HG03571 (cell line): ENCODE measurements around the gene GLYAT.

ENCODE experiments used
- ATAC-seq: cut with Tn5 transposase; IDR thresholded peaks from one replicate; pipeline ENCODE4 v1.9.1; 2021; ENCODE audit not compliant: unreplicated experiment

GLYAT gene, protein sequence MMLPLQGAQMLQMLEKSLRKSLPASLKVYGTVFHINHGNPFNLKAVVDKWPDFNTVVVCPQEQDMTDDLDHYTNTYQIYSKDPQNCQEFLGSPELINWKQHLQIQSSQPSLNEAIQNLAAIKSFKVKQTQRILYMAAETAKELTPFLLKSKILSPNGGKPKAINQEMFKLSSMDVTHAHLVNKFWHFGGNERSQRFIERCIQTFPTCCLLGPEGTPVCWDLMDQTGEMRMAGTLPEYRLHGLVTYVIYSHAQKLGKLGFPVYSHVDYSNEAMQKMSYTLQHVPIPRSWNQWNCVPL

DNA sequence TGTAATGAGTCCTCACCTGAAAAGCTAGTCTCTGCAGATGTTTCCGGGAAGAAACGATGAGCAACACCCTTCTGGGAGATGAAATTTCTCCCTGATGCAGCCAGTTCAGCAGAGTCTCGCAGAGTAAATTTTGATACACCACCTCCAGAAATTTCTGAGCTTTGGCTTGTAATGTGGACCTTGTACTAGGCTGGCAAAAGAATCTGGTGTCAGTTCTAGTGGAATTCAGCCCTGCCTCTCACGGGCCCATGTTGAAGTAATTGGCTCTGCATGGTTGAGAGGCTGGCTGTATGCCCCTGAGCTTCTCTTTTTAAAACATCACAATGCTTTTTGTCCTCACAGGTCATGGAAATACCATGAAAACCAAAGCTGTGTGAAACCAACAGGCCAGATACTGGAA, at the start of gene GLYAT:
Gene GLYAT, minus strand, starts transcription at position 125 of the 400 bp plus-strand sequence. CDS start 7,447 bp downstream, outside the sequence.
- no peak for ATAC-seq

DNA sequence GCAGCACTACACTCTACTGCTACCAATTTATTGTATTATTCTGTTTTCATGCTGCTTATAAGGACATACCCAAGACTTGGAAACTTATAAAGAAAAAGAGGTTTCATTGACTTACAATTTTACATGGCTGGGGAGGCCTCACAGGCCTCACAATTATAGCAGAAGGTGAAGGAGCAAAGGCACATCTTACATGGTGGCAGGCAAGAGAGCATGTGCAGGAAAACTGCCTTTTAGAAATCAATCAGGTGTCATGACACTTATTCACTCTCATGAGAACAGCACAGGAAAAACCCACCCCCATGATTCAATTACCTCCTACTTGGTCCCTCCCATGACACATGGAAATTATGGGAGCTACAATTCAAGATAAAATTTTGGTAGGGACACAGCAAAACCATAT, 49.6 kb upstream of the GLYAT start:
- no peak for ATAC-seq

DNA sequence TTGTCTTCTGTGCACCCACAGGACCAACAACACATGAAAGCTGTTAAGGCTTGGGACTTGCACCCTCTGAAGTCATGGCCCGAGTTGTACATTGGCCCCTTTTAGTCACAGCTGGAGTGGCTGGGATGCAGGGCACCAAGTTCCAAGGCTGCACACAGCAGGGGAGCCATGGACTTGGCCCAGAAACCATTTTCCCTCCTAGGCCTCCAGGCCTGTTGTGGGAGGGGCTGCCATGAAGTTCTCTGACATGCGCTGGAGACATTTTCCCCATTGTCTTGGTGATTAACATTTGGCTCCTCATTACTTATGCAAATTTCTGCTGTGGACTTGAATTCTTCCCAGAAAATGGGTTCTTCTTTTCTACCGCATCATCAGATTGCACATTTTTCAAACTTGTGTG, 48.8 kb upstream of the GLYAT start:
- no peak for ATAC-seq

DNA sequence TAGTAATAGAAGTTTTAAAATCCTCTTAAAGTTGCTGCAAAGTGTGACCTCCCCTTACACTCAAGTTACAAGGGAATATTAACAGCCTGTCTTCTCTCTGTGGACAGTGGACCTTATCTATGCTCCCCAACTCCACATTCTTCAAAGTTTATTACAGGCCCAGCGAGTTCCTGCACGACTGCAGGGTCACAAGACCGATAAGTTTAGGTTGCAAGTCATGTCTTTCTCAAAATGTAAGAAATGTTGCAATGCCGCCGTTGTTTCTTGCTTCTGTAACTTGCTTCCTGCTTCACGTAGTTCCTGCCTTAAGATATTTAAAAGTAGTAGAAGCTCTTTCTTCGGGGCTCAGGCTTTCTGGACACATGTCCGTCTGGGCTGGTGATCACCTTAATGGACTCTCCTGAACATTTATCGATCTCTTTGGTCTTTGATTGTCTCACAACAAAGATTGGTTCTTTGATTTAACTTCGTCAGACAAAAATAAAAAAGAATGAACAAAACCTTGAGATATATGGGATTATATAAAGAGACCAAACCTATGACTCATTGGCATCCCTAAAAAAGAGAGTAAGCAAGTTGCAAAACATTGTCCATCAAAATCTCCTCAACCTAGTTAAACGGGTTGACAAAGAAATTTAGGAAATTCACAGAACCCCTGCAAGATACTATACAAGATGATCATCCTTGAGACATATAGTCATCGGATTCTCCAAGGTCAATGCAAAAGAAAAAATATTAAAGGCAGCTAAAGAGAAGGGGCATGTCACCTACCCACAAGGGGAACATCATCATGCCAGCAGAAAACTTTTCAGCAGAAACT, 45.4 kb upstream of the GLYAT start:
- no peak for ATAC-seq

DNA sequence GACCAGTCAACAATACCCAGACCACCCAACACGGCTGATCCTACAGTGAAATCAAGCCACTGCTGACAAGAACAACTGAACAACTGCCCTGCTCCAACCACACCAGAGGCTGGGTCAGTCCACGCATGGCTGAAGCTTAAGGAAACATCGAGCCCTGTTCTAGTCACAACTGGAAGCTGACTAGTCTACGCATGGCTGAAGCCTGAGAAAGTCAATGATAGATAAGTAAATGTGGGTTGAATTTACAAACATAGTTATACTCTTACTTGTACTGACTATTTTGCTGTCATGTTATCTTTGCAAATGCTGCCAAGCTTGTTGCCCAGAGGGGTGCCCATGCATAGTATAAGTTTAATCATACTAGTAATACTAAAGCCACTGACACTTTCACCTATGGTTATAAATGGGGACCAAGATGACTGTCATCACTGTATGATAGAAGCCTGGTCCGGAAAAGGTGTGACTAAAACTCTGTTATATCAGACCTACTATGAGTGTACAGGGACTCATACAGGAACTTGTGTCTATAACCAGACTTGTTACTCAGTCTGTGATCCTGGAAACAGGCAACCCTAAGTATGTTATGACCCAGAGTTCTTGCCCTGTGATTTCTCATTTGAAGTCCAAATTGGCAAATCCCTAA, 43.4 kb upstream of the GLYAT start:
- no peak for ATAC-seq

DNA sequence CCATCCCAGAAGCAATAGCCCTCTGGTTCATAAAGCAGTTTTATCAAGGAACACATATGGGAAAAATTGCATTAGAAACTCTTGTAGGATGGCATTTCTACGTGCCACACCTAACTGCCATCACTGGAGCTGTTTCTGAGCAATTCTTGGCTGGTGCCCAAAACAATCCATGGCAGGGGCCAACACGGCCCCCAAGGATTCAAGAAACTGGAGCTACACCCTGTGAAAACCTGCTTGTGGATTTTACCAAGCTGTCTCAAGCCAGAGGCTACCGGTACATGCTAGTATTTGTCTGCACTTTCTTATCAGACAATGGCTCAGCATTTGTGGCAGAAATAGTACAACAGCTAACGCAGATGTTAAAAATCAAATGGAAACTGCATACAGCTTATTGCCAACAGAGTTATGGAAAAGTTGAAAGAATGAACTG, 42.4 kb upstream of the GLYAT start:
- no peak for ATAC-seq

DNA sequence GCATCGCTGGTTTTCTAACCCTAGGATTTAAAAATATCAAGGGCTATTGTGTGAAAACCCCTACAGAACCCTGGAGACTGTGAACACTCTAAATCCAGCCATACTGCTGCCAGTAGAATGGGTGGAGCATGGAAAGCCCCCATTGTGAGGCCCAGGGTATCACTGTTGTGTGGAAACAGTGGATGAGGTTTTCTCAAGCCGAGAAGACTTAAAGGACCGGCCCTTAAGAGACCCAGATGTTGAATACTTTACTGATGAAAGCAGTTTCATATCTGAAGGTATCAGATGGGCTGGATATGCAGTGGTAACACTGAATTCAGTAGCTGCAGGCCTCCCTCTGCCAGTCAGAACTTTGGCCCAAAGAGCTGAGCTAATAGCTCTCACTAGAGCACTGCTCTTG, 41.6 kb upstream of the GLYAT start:
- ATAC-seq: no peak

DNA sequence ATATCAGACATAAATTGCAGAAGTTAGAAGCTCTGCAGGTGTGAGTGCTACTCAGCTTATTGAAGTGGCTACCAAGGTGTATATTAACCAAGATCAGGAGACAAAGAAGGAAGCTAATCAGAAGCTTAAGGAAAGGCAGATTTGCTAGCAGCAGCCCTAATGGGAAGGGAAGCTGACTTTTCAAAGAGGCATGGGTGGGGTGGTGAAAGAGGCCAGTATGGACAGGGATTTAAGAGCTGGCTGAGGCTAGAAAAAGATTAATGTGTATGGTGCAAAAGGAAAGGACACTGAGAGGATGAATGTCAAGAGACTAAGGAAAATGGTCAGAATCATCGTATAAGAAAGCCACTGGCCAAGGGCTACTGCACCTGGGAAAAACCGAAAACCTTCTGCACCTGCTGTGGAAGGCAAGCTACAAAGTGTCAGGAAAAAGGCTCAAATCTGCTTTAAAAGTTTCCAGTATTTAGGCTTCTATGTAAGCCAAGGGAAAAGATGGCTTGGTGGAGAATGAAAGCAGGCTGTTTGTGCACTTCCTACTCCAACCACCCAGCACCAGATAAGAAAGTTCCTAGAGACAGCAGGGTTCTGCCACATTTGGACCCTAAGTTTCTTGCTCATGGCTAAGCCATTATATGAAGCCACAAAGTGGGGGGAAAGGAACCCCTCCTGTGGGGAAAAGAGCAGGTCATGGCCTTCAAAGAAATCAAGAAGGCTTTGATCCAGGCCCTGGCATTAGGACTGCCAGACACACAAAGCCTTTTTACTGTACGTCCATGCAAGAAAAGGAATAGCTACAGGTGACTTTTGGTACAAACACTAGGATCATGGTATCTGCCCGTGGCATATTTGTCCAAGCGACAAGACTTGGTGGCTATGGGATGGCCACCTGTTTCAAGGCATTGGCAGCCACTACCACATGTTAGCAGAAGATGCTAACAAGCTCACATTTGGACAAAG, 40.9 kb upstream of the GLYAT start:
- no peak for ATAC-seq

DNA sequence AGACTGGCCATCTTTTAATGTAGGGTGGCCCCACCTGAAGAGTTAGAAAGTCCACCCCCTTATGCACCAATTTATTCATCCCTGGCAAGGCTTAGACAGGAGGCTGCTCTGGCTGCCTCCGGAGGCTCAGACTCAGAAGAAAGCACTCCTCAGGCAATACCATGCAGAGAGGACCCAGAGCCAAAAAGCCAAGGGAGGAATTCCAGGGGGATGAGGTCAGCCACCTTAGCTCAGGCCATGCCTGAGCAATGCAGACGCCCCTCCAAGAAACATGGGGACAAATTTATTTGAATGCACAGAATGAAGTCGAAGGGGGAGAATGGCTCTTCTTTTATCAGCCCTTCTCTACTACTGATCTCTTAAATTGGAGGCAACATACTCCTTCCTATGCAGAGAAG, 39.7 kb upstream of the GLYAT start:
- no peak for ATAC-seq

DNA sequence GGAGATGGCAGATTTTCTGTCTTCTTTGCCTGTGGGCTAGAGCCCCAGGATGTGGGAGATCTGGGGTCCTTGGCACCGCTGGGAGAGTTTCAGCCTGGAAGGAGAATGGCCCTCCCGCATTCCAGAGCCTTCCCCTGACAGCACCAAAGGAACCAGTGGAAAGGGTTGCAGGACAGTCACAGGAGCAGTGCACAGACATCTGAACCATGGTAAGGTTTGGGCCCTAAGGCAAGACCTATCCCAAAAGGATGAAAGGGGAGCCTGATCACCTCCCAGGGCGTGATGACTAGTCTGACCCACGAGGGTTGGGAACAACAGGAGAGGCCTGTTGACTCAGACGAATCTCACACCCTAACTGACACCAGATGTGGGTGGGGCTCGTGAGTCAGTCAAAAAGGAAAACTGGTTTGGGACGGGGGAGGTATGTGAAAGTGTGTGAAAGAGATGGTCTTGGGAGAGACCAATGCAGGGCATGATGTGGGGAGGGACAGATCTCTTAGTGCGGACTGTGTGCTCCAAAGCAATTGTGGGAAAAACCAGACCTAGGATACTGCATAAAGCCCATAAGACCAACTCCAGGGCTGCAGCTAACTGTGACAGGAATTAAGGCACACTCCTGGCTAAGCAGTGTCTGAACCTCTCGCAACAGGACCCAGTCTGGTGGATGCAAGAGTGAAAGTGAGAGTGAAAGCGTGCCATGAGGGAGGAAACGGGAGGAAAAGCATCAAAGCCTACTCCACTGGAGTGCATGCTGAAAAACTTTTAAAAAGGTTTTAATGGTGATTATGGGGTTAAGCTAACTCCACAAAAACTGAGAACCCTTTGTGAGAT, 39.1 kb upstream of the GLYAT start:
- no peak for ATAC-seq

DNA sequence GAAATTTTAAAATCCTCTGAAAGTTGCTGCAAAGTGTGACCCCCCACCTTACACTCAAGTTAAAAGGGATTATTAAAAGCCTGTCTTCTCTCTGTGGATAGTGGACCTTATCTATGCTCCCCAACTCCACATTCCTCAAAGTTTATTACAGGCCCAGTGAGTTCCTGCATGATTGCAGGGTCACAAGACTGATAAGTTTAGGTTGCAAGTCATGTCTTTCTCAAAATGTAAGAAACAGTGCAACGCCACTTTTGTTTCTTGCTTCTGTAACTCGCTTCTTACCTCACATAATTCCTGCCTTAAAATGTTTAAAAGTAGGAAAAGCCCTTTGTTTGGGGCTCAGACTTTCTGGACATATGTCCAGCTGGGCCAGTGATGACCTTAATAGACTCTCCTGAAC, 38.4 kb upstream of the GLYAT start:
- ATAC-seq: no peak

DNA sequence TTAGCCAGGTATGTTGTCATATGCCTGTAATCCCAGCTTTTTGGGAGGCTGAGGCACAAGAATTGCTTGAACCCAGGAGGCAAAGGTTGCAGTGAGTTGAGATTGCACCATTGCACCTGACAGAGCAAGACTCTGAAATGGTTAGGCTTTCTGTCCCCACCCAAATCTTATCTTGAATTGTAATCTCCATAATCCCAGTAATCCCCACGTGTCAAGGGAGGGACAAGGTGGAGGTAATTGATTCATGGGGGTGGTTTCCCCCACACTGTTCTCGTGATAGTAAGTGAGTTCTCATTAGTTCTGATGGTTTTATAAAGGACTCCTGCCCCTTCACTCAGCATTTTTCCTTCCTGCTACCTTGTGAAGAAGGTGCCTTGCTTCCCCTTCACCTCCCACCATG, 37.6 kb upstream of the GLYAT start:
- no peak for ATAC-seq

DNA sequence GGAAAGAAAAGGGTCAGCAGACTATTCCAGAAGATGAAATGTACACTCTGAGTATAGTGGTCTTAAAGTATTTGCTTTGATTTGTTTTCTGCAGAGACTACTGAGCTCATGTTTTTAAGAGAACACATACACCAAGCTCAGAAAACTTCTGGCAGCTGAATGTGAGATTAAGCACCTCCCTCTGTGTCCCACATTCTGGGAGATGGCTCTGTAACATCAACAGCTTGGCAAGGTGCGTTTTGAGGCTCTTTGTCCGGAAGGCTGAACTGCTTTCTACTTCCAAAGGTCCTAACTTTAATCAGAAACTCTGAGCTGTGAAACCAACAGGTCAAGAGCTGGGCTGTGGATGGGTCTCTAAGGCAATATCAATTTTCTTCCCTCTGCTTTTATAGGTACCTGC, 36.4 kb upstream of the GLYAT start:
- no peak for ATAC-seq

DNA sequence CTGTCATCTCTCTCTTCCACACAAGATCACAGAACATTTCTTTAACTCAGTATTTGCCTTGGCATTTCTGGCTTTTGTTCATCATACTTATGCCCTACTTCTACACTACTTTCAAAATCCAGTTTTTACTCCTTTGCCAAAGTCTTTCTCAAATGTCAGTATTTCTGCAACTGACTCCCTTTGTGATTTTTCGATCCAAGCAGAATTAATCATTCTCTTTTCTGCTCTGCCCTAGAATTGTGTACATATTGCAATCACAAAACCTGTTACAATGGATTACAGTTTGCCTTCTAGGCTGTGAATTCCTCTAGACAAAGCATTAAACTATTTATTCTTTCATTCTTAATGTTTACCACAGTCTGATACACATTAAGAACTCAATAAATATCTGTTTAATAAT, 33.3 kb upstream of the GLYAT start:
- ATAC-seq: no peak

DNA sequence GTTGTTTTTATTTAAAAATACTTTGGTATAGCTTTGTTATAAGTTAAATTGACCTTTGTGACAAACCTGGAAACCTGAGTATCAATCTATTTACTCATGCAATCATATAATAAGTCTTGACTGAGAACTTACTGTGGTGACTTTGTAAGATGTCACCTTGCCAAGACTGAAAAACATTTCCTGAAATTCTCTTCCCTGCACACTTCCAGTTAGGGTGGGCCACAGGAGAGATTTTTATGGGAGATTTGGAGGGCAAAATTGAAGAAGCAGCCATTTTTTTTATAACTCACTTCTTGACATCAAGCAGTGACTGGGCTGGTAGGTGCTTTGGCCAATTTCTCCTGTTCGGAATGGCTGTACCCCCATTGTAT, 31.4 kb upstream of the GLYAT start:
- ATAC-seq: no peak

DNA sequence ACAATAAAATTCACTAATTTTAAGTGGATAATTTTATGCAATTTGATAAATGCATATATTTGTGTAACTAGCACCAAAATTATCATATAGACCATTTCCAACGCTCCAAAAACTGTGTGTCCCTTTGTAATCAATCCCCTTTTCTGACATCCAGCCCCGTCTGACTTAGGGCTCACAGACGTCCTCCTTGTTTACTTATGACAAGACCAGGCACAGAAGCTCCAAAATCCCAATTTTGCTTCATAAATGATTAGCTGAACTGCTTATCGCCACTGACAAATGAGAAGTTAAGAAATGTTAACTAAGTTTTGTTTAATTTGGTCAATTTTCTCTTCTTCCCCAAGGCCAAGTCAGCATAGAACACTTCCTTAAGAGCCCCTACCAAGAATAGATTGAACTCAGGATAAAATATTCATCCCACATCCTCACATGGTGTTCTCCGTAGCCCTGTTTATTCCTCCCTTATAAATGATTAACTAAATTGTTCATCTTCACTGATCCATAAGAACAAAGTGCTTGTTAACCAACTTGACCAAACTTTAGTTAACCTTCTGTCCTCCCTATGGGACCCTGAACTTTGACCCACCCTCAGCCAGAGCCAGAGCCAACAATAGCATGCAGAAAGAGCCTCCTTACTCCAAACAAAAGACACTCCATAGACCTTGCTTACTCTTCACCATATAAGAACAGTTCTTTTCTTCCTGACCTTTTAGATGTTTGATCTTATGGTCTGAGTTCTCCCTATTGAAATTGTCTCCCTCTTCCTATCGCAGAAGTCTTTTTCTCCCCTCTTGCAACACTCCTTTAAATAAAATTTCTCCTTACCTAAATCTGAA, 30.8 kb upstream of the GLYAT start:
- ATAC-seq: no peak

DNA sequence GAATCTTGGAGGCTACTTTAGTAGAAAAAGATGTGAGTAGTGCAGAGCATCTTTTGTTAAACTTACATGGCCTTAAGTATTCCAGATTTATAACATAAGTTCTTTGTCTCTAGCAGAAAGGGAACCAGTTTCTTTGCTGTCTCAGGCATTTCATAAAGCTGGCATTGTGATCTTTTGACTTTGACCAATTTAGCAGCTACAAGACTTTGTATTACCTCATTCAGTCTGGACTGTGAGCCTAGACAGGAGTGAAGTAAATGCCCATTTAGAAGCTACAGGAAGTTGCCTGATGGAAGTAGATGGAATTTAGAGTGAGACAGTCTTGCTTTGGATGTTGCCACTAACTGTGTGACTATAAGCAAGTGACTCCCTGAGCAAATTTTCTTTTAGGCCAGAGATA, 25.7 kb upstream of the GLYAT start:
- ATAC-seq: no peak

DNA sequence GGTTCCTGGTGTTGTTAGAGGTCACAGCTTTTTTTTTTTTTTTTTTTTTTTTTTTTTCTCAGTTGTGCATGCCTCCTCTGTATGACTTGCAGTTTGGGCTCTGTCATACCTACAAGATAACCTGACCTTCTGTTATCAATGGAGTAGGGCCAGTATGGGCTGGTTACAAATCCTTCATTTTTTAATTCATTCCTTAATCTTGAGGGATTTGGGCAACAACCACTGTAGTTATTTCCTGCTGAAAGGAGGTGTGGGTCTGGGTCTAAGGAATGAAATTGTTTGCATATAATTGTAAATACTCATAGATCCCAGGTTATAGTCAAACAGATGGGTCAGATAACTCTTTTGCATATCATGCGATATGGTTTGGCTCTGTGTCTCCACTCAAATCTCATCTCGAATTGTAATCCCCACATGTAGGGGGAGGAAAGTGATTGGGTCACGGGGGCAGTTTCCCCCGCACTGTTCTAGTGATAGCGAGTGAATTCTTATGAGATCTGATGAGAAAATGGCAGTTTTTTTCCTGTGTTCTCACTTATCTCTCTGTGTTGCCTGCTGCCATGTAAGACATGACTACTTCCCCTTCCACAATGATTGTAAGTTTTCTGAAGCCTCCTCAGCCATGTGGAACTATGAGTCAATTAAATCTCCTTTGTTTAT, 14.1 kb upstream of the GLYAT start:
- ATAC-seq: no peak
